ENCODE data around the gene CDC42EP1. TPM values are rescaled to one million over a fixed set of nuclear protein-coding genes. Genes with fewer than 3 reads are reported as not detected.

Gene CDC42EP1
- total RNA-seq, 1 experiment from 2014 or later: 12.7 TPM

DNA sequence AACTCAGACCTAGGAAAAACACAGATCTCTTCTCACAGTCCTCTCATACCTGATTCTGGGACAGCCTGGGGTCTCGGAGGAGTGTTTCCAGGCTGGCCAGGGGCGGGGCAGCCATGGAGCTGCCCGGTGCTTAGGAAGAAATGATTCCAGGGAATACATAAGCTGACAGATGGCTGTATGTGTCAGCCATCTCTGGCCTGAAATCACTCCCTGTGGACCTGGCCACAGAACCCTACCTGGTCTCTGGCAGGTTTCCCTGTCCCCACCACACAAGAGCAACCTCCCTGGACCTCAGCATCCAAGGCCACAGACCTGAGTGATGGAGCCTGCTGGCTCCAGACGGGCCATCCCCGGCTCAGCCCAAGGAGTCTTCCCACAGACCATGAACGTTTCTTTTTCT lies 58.4 kb downstream of the CDC42EP1 start (continued):
- TF ChIP-seq, protein P1, sequence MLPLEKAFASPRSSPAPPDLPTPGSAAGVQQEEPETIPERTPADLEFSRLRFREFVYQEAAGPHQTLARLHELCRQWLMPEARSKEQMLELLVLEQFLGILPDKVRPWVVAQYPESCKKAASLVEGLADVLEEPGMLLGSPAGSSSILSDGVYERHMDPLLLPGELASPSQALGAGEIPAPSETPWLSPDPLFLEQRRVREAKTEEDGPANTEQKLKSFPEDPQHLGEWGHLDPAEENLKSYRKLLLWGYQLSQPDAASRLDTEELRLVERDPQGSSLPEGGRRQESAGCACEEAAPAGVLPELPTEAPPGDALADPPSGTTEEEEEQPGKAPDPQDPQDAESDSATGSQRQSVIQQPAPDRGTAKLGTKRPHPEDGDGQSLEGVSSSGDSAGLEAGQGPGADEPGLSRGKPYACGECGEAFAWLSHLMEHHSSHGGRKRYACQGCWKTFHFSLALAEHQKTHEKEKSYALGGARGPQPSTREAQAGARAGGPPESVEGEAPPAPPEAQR (CRISPR knock-in tag; IDR thresholded peaks at IDR 0.05): no peak
- TF ChIP-seq ZNF317 (CRISPR knock-in tag; IDR thresholded peaks at IDR 0.05; ENCODE audit: borderline replicate concordance, low read depth) (no peak), HMGA2 (CRISPR knock-in tag; IDR thresholded peaks at IDR 0.05) (no peak), SOX15 (CRISPR knock-in tag; IDR thresholded peaks at IDR 0.05) (no peak)

Other genes with a start within 250 kb of the CDC42EP1 start
- 0.87 to 1.8 TPM (median 1.5 TPM) in 3 replicates for gene ELFN2, start 133.0 kb upstream of the CDC42EP1 start, total RNA-seq (2021)
- gene MFNG, start 74.1 kb upstream of the CDC42EP1 start, total RNA-seq (2021): 3.2 to 4.8 TPM (median 3.7 TPM) in 3 replicates
- 14.6 to 17.5 TPM (median 16.0 TPM) in 3 replicates for gene CARD10, start 41.1 kb upstream of the CDC42EP1 start, total RNA-seq (2021)
- gene LGALS2, start 19.6 kb downstream of the CDC42EP1 start, total RNA-seq (2021): 0.33 TPM in 1 of 3 replicates, not detected in the others
- 59.5 to 66.3 TPM (median 61.6 TPM) in 3 replicates for gene GGA1, start 48.4 kb downstream of the CDC42EP1 start, total RNA-seq (2021)
- 35.4 to 39.4 TPM (median 36.6 TPM) in 3 replicates for gene SH3BP1, start 79.2 kb downstream of the CDC42EP1 start, total RNA-seq (2021)
- 36.1 to 42.5 TPM (median 42.3 TPM) in 3 replicates for gene PDXP, start 98.2 kb downstream of the CDC42EP1 start, total RNA-seq (2021)
- gene LGALS1, start 115.2 kb downstream of the CDC42EP1 start, total RNA-seq (2021): 17.3 to 23.5 TPM (median 19.2 TPM) in 3 replicates
- 20.3 to 24.9 TPM (median 22.0 TPM) in 3 replicates for gene NOL12, start 125.9 kb downstream of the CDC42EP1 start, total RNA-seq (2021)
- 54.0 to 58.9 TPM (median 56.8 TPM) in 3 replicates for gene TRIOBP, start 136.6 kb downstream of the CDC42EP1 start, total RNA-seq (2021)
- gene GCAT, start 247.5 kb downstream of the CDC42EP1 start, total RNA-seq (2021): 33.0 to 36.4 TPM (median 36.3 TPM) in 3 replicates

Measured in WTC11 (cell line).